Mesendoderm (in vitro differentiated cells): Measurements from ENCODE around the gene RER1.

ENCODE experiments used
- DNase-seq: peaks from one replicate; pipeline ENCODE4 v3.0.0; 2013
- H2AK5ac ChIP-seq: 2 replicates; pipeline ENCODE4 v1.6.1; 2013; ENCODE audit warnings: low read length, inconsistent platforms
- H2BK120ac ChIP-seq: 2 replicates; pipeline ENCODE4 v1.6.1; 2013; ENCODE audit warnings: low read depth, mild to moderate bottlenecking, low read length, moderate library complexity, mixed read lengths
- H2BK15ac ChIP-seq: replicated peaks from 2 replicates; pipeline ENCODE4 v1.6.1; 2013; ENCODE audit warnings: low read depth, mild to moderate bottlenecking, moderate library complexity
- H2BK5ac ChIP-seq: 2 replicates; pipeline ENCODE4 v1.6.1; 2013; ENCODE audit warnings: low read length, inconsistent platforms
- H3K18ac ChIP-seq: 2 replicates; pipeline ENCODE4 v1.6.1; 2013; ENCODE audit warnings: mild to moderate bottlenecking, low read length, mixed read lengths
- H3K23ac ChIP-seq: one replicate; pipeline ENCODE4 v1.6.1; 2013; ENCODE audit warnings: low read length
- H3K27ac ChIP-seq: 2 replicates; pipeline ENCODE4 v1.5.1; 2013; ENCODE audit warnings: low read depth, mild to moderate bottlenecking, inconsistent platforms, low read length, moderate library complexity
- H3K27me3 ChIP-seq: 2 replicates; pipeline ENCODE4 v1.6.1; 2013; ENCODE audit warnings: low read length, control low read depth, mild to moderate bottlenecking, inconsistent platforms; ENCODE audit not compliant: insufficient read depth, poor library complexity
- H3K36me3 ChIP-seq: 2 replicates; pipeline ENCODE4 v1.6.1; 2013; ENCODE audit warnings: low read length, inconsistent platforms; ENCODE audit not compliant: control insufficient read depth, insufficient read depth
- H3K4ac ChIP-seq: one replicate; pipeline ENCODE4 v1.6.1; 2013; ENCODE audit warnings: low read depth, mild to moderate bottlenecking, low read length, moderate library complexity
- H3K4me1 ChIP-seq: 2 replicates; pipeline ENCODE4 v1.6.1; 2013; ENCODE audit warnings: low read depth, low read length, inconsistent platforms; ENCODE audit not compliant: control insufficient read depth
- H3K4me2 ChIP-seq: 2 replicates; pipeline ENCODE4 v1.6.1; 2013; ENCODE audit warnings: low read length
- H3K4me3 ChIP-seq: 2 replicates; pipeline ENCODE4 v1.5.1; 2013; ENCODE audit warnings: mild to moderate bottlenecking, low read length
- H3K56ac ChIP-seq: one replicate; pipeline ENCODE4 v1.6.1; 2013; ENCODE audit warnings: low read length
- H3K79me1 ChIP-seq: 2 replicates; pipeline ENCODE4 v1.6.1; 2013; ENCODE audit warnings: low read length, inconsistent platforms
- H3K79me2 ChIP-seq: 2 replicates; pipeline ENCODE4 v1.6.1; 2013; ENCODE audit warnings: mild to moderate bottlenecking, low read length; ENCODE audit not compliant: control insufficient read depth, insufficient read depth
- H3K9ac ChIP-seq: 2 replicates; pipeline ENCODE4 v1.6.1; 2013; ENCODE audit warnings: low read length, inconsistent platforms
- H4K5ac ChIP-seq: one replicate; pipeline ENCODE4 v1.6.1; 2013; ENCODE audit warnings: low read length
- H4K8ac ChIP-seq: one replicate; pipeline ENCODE4 v1.6.1; 2013; ENCODE audit warnings: low read depth, mild to moderate bottlenecking, control low read depth, low read length, moderate library complexity
- WGBS: extraction: QIAGEN DNeasy Blood & Tissue Kit; methylation state at CpG from one replicate; pipeline ENCODE4 v1.1.7; 2013; ENCODE audit warnings: low lambda C conversion rate, missing lambda C conversion rate; ENCODE audit not compliant: insufficient coverage; ENCODE audit errors: extremely low coverage; 5-methylcytosine and 5-hydroxymethylcytosine counted together

Gene RER1

GRCh38 chr1:2404142-2404889 is 12.7 kb downstream of the RER1 start:
- no peaks in the 10 kb centered on the region for H3K4me1 ChIP-seq
- DNase-seq: no peak
- no peak overlapping the region for H4K8ac ChIP-seq
- no peak overlapping the region for H3K9ac ChIP-seq
- no peak overlapping the region for H3K4me2 ChIP-seq
- H3K56ac ChIP-seq: no peak overlapping the region
- no peak overlapping the region for H3K18ac ChIP-seq
- no peak overlapping the region for H2BK15ac ChIP-seq
- no peak overlapping the region for H2AK5ac ChIP-seq
- no peak overlapping the region for H3K27ac ChIP-seq
- no peaks in the 10 kb centered on the region for H3K27me3 ChIP-seq
- no peak overlapping the region for H2BK120ac ChIP-seq
- H3K79me2 ChIP-seq: no peaks in the 10 kb centered on the region
- H3K36me3 ChIP-seq: peaks cover 23% of the 10 kb centered on the region
- H4K5ac ChIP-seq: no peak overlapping the region
- no CpG with 5 or more reads among the region's 29 CpGs for WGBS
- H2BK5ac ChIP-seq: no peak overlapping the region
- no peak overlapping the region for H3K23ac ChIP-seq
- no peak overlapping the region for H3K4me3 ChIP-seq
- H3K79me1 ChIP-seq: peaks cover 1% of the 10 kb centered on the region
- no peak overlapping the region for H3K4ac ChIP-seq

DNA sequence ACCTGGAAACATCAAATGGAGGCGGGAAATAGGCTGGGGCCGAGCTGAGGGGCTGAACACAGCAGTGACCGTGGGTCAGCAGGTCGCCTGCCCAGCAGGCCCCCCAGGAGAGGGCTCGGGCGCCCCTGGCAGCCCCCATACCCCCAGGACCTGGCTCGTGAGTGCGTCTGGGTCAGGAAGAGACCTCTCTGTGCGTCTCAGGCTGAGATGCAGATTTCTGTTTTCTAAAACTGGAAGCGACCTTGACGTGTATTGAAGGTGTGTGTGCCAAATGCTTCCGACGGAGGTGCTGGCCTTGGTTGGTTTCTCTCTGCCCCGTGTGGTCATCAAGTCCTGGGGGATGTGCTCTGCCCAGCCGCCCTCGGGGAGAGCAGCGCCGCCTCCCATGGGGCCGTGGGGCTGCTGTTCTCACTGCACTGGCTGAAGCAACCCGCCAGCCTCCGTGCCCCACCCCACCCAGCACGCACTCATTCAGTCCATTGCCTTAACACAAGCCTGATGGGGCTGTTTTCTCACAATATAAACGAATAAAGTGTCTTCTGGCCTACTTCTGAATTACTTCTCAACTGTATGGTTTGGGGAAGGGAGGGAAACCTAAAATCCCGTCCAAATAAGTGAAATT is 13.4 kb downstream of the RER1 start:
- no peak overlapping the region for H2AK5ac ChIP-seq
- WGBS: no CpG with 5 or more reads among the region's 24 CpGs

DNA sequence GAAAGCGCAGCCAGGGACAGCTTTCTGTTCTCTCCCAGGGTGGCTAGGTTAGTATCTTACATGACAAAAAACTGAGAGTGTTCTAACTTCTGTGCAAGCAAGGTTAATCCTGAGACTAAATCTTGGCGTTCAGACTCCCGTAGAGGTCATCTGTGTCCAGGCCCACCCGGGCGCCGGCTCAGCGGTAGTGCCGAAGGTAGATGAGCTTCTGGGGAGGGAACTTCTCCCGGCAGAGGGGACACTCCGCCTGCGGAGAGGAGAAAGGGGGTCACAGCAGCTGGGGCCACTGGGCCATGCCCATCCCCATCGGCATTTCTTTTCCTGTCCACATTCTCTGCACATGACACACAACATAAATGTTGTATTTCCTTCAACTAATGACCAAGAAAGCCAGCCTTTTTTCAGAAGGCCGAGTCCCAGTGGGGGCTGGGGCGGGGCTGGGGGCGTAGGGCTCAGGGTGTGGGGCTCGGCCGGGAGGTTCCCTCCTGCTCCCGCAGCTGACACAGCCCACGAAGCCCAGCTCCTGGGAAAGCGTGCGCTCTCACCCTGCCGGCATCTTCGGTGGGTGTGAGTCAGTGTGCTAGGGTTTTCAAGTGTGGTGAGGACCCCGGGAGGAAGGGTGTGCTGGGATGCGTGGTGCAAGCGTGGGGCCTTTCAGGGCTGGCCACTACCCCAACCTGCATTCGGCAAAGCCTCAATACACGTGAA is 14.1 kb downstream of the RER1 start:
- Histone ChIP-seq H3K56ac (no peak overlapping the region), H3K4ac (no peak overlapping the region), H3K9ac (no peak overlapping the region), H4K8ac (no peak overlapping the region), H3K4me2 (no peak overlapping the region), H2BK15ac (no peak overlapping the region), H3K27me3 (no peaks in the 10 kb centered on the region), H3K4me3 (no peak overlapping the region), H4K5ac (no peak overlapping the region), H3K18ac (no peak overlapping the region), H3K23ac (no peak overlapping the region), H3K79me1 (peaks cover 1% of the 10 kb centered on the region), H3K4me1 (no peaks in the 10 kb centered on the region), H3K79me2 (no peaks in the 10 kb centered on the region), H3K27ac (no peak overlapping the region), H3K36me3 (peaks cover 16% of the 10 kb centered on the region), H2BK120ac (no peak overlapping the region), H2BK5ac (no peak overlapping the region), H2AK5ac (no peak overlapping the region)
- no CpG with 5 or more reads among the region's 28 CpGs for WGBS
- DNase-seq: no peak

More for the DNA sequence above, 13.4 kb downstream of the RER1 start:
- Histone ChIP-seq H3K79me1 (peaks cover 1% of the 10 kb centered on the region), H3K4me1 (no peaks in the 10 kb centered on the region), H3K4me3 (no peak overlapping the region), H4K5ac (no peak overlapping the region), H3K79me2 (no peaks in the 10 kb centered on the region), H3K4ac (no peak overlapping the region), H3K4me2 (no peak overlapping the region), H2BK120ac (no peak overlapping the region), H3K18ac (no peak overlapping the region), H3K27ac (no peak overlapping the region), H3K56ac (no peak overlapping the region), H3K9ac (no peak overlapping the region), H3K23ac (no peak overlapping the region), H3K27me3 (no peaks in the 10 kb centered on the region), H4K8ac (no peak overlapping the region), H3K36me3 (peaks cover 19% of the 10 kb centered on the region), H2BK5ac (no peak overlapping the region), H2BK15ac (no peak overlapping the region)
- DNase-seq: no peak

- Histone ChIP-seq H3K23ac (no peak overlapping the region), H3K79me2 (no peaks in the 10 kb centered on the region), H3K4ac (no peak overlapping the region), H3K56ac (no peak overlapping the region), H3K27ac (no peak overlapping the region), H2AK5ac (no peak overlapping the region), H3K18ac (no peak overlapping the region), H4K5ac (no peak overlapping the region), H3K4me2 (no peak overlapping the region), H3K4me1 (no peaks in the 10 kb centered on the region), H3K27me3 (no peaks in the 10 kb centered on the region), H4K8ac (no peak overlapping the region), H3K36me3 (peaks cover 16% of the 10 kb centered on the region), H3K4me3 (no peak overlapping the region), H2BK15ac (no peak overlapping the region), H3K79me1 (peaks cover 1% of the 10 kb centered on the region), H2BK120ac (no peak overlapping the region), H2BK5ac (no peak overlapping the region), H3K9ac (no peak overlapping the region)
- WGBS: no CpG with 5 or more reads among the region's 26 CpGs
- peak; percentile 23 for DNase-seq
These were observed 14.9 kb downstream of the RER1 start for GRCh38 chr1:2406451-2407041.

DNA sequence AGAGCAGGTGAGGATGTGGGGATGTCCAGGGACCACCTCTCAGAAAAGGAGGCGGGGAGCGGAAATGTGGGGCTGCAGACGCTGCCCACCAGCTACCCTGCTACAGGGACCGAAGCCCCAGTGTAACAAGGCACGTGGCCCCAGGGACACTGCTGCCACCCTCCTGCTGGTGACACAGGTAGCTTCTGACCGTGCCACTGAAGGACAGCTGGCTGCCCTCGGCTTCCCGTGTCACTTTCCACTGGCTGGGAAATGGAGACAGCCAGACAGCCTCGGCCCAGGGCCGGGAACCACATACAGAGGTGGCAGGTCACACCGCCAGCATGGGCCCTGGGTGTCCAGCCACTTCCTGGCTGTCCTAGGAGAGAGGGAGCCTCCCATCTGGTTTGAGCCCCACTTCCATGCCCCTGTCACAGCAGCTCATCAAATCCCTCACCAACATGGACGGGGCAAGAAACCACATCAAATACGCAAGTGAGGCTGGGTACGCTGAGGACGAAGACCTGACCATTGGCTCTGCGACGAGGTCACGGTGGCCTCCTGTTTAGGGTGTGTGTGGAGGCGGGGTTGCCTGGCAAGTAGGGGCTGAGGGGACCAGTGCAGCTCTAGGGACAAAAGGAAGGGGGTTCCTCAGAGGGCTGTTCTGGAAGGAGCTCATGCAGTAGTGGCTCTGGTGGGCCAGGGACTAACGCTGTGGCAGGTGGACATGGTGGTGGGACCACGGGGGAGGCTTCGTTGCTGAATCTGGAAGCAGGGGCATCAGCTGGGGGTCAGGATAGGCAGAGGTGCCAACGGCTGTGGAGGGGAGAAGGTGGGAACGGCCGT is 15.7 kb downstream of the RER1 start:
- Histone ChIP-seq H3K27ac (no peak overlapping the region), H3K18ac (no peak overlapping the region), H2AK5ac (no peak overlapping the region), H3K4ac (no peak overlapping the region), H3K36me3 (peaks cover 10% of the 10 kb centered on the region), H3K56ac (no peak overlapping the region), H3K23ac (no peak overlapping the region), H2BK15ac (no peak overlapping the region), H3K4me1 (no peaks in the 10 kb centered on the region), H2BK5ac (no peak overlapping the region), H3K79me1 (peaks cover 5% of the 10 kb centered on the region), H3K4me2 (no peak overlapping the region), H3K9ac (no peak overlapping the region), H4K5ac (no peak overlapping the region), H2BK120ac (no peak overlapping the region), H4K8ac (no peak overlapping the region), H3K4me3 (no peak overlapping the region), H3K79me2 (peaks cover 3% of the 10 kb centered on the region), H3K27me3 (no peaks in the 10 kb centered on the region)
- WGBS: no CpG with 5 or more reads among the region's 25 CpGs
- DNase-seq: no peak
